Measurements from ENCODE around the gene CD6. TPM values are rescaled to one million over a fixed set of nuclear protein-coding genes. Genes with fewer than 3 reads are reported as not detected.

The CD6 gene
- total and polyA plus RNA-seq, 4 donors: 0.61 to 8.4 (median 3.3) TPM

GRCh38 chr11:60941371-60942119 lies 29.9 kb upstream of the CD6 start:
- H3K4me3 ChIP-seq (ENCODE audit: low read depth, low read length): no peak overlapping the region
- H3K36me3 ChIP-seq (ENCODE audit: control insufficient read depth, insufficient read depth, low read length): peaks cover 16% of the 10 kb centered on the region
- H3K27me3 ChIP-seq (ENCODE audit: control insufficient read depth, insufficient read depth, low read length): peaks cover 19% of the 10 kb centered on the region
- H3K27ac ChIP-seq (ENCODE audit: low read depth, low read length): no peak overlapping the region
- DNase-seq (ENCODE audit: low read depth in 4 of 6, low spot score in 6 of 6): no peak
- peaks cover 30% of the 10 kb centered on the region for H3K4me1 ChIP-seq (ENCODE audit: control insufficient read depth, insufficient read depth, low read length)
- no peaks in the 10 kb centered on the region for H3K9me3 ChIP-seq (ENCODE audit: control insufficient read depth, insufficient read depth, low read length)
- WGBS (ENCODE audit: insufficient coverage): 83% methylated on average over 1 of the region's 6 CpGs

- H3K36me3 ChIP-seq (ENCODE audit: control insufficient read depth, insufficient read depth, low read length): peaks cover 9% of the 10 kb centered on the region
- no peak overlapping the region for H3K4me3 ChIP-seq (ENCODE audit: low read depth, low read length)
- no peak overlapping the region for H3K27ac ChIP-seq (ENCODE audit: low read depth, low read length)
- peaks cover 19% of the 10 kb centered on the region for H3K27me3 ChIP-seq (ENCODE audit: control insufficient read depth, insufficient read depth, low read length)
- 100% methylated on average over 4 of the region's 4 CpGs for WGBS (ENCODE audit: insufficient coverage)
- H3K9me3 ChIP-seq (ENCODE audit: control insufficient read depth, insufficient read depth, low read length): no peaks in the 10 kb centered on the region
- no peak for DNase-seq (ENCODE audit: low read depth in 4 of 6, low spot score in 6 of 6)
- peaks cover 28% of the 10 kb centered on the region for H3K4me1 ChIP-seq (ENCODE audit: control insufficient read depth, insufficient read depth, low read length)
Measured at GRCh38 chr11:60942219-60942618, 29.3 kb upstream of the CD6 start.

- 28% methylated on average over 5 of the region's 9 CpGs for WGBS (ENCODE audit: insufficient coverage)
- Histone ChIP-seq H3K27me3 (ENCODE audit: control insufficient read depth, insufficient read depth, low read length) (peaks cover 19% of the 10 kb centered on the region), H3K4me3 (ENCODE audit: low read depth, low read length) (no peak overlapping the region), H3K27ac (ENCODE audit: low read depth, low read length) (no peak overlapping the region), H3K4me1 (ENCODE audit: control insufficient read depth, insufficient read depth, low read length) (peaks cover 33% of the 10 kb centered on the region), H3K36me3 (ENCODE audit: control insufficient read depth, insufficient read depth, low read length) (peaks cover under 1% of the 10 kb centered on the region), H3K9me3 (ENCODE audit: control insufficient read depth, insufficient read depth, low read length) (no peaks in the 10 kb centered on the region)
- DNase-seq (ENCODE audit: low read depth in 4 of 6, low spot score in 6 of 6): peak in 1 of 6 donors; percentile 44
Measured at GRCh38 chr11:60942970-60943565, 28.4 kb upstream of the CD6 start.

GRCh38 chr11:60944490-60945294 lies 26.8 kb upstream of the CD6 start:
- no peak for DNase-seq (ENCODE audit: low read depth in 4 of 6, low spot score in 6 of 6)
- Histone ChIP-seq H3K4me1 (ENCODE audit: control insufficient read depth, insufficient read depth, low read length) (peaks cover 37% of the 10 kb centered on the region), H3K9me3 (ENCODE audit: control insufficient read depth, insufficient read depth, low read length) (no peaks in the 10 kb centered on the region), H3K27me3 (ENCODE audit: control insufficient read depth, insufficient read depth, low read length) (peaks cover 19% of the 10 kb centered on the region), H3K27ac (ENCODE audit: low read depth, low read length) (no peak overlapping the region), H3K36me3 (ENCODE audit: control insufficient read depth, insufficient read depth, low read length) (no peaks in the 10 kb centered on the region), H3K4me3 (ENCODE audit: low read depth, low read length) (no peak overlapping the region)
- 84% methylated on average over 5 of the region's 11 CpGs for WGBS (ENCODE audit: insufficient coverage)

- H3K4me3 ChIP-seq (ENCODE audit: low read depth, low read length): no peak overlapping the region
- H3K27ac ChIP-seq (ENCODE audit: low read depth, low read length): no peak overlapping the region
- WGBS (ENCODE audit: insufficient coverage): no CpG with 5 or more reads among the region's 5 CpGs
- H3K27me3 ChIP-seq (ENCODE audit: control insufficient read depth, insufficient read depth, low read length): peaks cover 20% of the 10 kb centered on the region
- peaks cover 37% of the 10 kb centered on the region for H3K4me1 ChIP-seq (ENCODE audit: control insufficient read depth, insufficient read depth, low read length)
- no peak for DNase-seq (ENCODE audit: low read depth in 4 of 6, low spot score in 6 of 6)
- no peaks in the 10 kb centered on the region for H3K9me3 ChIP-seq (ENCODE audit: control insufficient read depth, insufficient read depth, low read length)
- H3K36me3 ChIP-seq (ENCODE audit: control insufficient read depth, insufficient read depth, low read length): no peaks in the 10 kb centered on the region
Measured at GRCh38 chr11:60945295-60945667, 26.2 kb upstream of the CD6 start.

GRCh38 chr11:60946601-60947264 lies 24.7 kb upstream of the CD6 start:
- Histone ChIP-seq H3K36me3 (ENCODE audit: control insufficient read depth, insufficient read depth, low read length) (no peaks in the 10 kb centered on the region), H3K9me3 (ENCODE audit: control insufficient read depth, insufficient read depth, low read length) (no peaks in the 10 kb centered on the region), H3K27me3 (ENCODE audit: control insufficient read depth, insufficient read depth, low read length) (peaks cover 27% of the 10 kb centered on the region), H3K27ac (ENCODE audit: low read depth, low read length) (peak overlapping the region; percentile 15), H3K4me1 (ENCODE audit: control insufficient read depth, insufficient read depth, low read length) (peaks cover 44% of the 10 kb centered on the region), H3K4me3 (ENCODE audit: low read depth, low read length) (no peak overlapping the region)
- WGBS (ENCODE audit: insufficient coverage): 36% methylated on average over 12 of the region's 15 CpGs
- peak in 2 of 6 donors; percentile 51 to 87 for DNase-seq (ENCODE audit: low read depth in 4 of 6, low spot score in 6 of 6)

GRCh38 chr11:60947700-60948099 lies 23.8 kb upstream of the CD6 start:
- Histone ChIP-seq H3K36me3 (ENCODE audit: control insufficient read depth, insufficient read depth, low read length) (no peaks in the 10 kb centered on the region), H3K4me1 (ENCODE audit: control insufficient read depth, insufficient read depth, low read length) (peaks cover 44% of the 10 kb centered on the region), H3K9me3 (ENCODE audit: control insufficient read depth, insufficient read depth, low read length) (no peaks in the 10 kb centered on the region), H3K27me3 (ENCODE audit: control insufficient read depth, insufficient read depth, low read length) (peaks cover 31% of the 10 kb centered on the region), H3K27ac (ENCODE audit: low read depth, low read length) (peak overlapping the region; percentile 84), H3K4me3 (ENCODE audit: low read depth, low read length) (no peak overlapping the region)
- 0% methylated on average over 1 of the region's 2 CpGs for WGBS (ENCODE audit: insufficient coverage)
- peak in 4 of 6 donors; percentile 47 to 91 (median 68) for DNase-seq (ENCODE audit: low read depth in 4 of 6, low spot score in 6 of 6)

- Histone ChIP-seq H3K27ac (ENCODE audit: low read depth, low read length) (peak overlapping the region; percentile 84), H3K9me3 (ENCODE audit: control insufficient read depth, insufficient read depth, low read length) (no peaks in the 10 kb centered on the region), H3K4me1 (ENCODE audit: control insufficient read depth, insufficient read depth, low read length) (peaks cover 41% of the 10 kb centered on the region), H3K4me3 (ENCODE audit: low read depth, low read length) (peak overlapping the region; percentile 4), H3K27me3 (ENCODE audit: control insufficient read depth, insufficient read depth, low read length) (peaks cover 33% of the 10 kb centered on the region), H3K36me3 (ENCODE audit: control insufficient read depth, insufficient read depth, low read length) (no peaks in the 10 kb centered on the region)
- WGBS (ENCODE audit: insufficient coverage): 4% methylated on average over 3 of the region's 5 CpGs
- DNase-seq (ENCODE audit: low read depth in 4 of 6, low spot score in 6 of 6): peak in 4 of 6 donors; percentile 56 to 93 (median 74)
Measured at GRCh38 chr11:60948250-60948649, 23.2 kb upstream of the CD6 start.

- WGBS (ENCODE audit: insufficient coverage): 67% methylated on average over 6 of the region's 6 CpGs
- Histone ChIP-seq H3K27me3 (ENCODE audit: control insufficient read depth, insufficient read depth, low read length) (peaks cover 32% of the 10 kb centered on the region), H3K4me3 (ENCODE audit: low read depth, low read length) (peak overlapping the region; percentile 49), H3K36me3 (ENCODE audit: control insufficient read depth, insufficient read depth, low read length) (no peaks in the 10 kb centered on the region), H3K9me3 (ENCODE audit: control insufficient read depth, insufficient read depth, low read length) (no peaks in the 10 kb centered on the region), H3K4me1 (ENCODE audit: control insufficient read depth, insufficient read depth, low read length) (peaks cover 39% of the 10 kb centered on the region), H3K27ac (ENCODE audit: low read depth, low read length) (peak overlapping the region; percentile 20)
- DNase-seq (ENCODE audit: low read depth in 4 of 6, low spot score in 6 of 6): no peak
Measured at GRCh38 chr11:60950024-60950423, 21.5 kb upstream of the CD6 start.
